Measurements from ENCODE around the gene SMIM43.

The SMIM43 gene

GRCh38 chr4:121734571-121734970 lies 30.4 kb downstream of the SMIM43 start:
- TF ChIP-seq GATA3 (IDR thresholded peaks at IDR 0.05; ENCODE audit: low read depth, low read length) (no peak), GATA2 (IDR thresholded peaks at IDR 0.05; ENCODE audit: low read depth, low read length) (no peak)

GRCh38 chr4:121733942-121734341 lies 31.0 kb downstream of the SMIM43 start:
- TF ChIP-seq GATA3 (IDR thresholded peaks at IDR 0.05; ENCODE audit: low read depth, low read length) (no peak), GATA2 (IDR thresholded peaks at IDR 0.05; ENCODE audit: low read depth, low read length) (no peak)

DNA sequence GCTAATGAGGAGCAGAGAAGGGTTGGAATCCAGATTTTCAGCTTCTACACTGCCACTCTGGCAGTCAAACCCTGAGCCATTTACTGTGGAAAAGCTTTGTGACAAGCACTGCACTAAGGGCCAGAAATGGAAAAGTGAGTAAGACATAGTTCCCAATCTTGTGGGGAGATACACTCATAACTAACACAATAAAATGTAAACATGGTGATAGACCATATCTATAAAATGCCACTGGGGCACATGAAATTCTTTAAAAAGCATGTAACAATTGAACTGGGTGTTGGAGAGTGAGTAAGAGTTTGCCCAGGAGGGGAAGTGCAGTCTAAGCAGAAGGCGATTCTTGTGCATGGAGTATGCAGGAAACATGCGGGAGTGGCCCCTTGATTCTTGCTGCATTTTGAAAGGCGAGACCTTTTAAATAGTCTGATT lies 36.2 kb downstream of the SMIM43 start:
- TF ChIP-seq GATA2 (IDR thresholded peaks at IDR 0.05; ENCODE audit: low read depth, low read length) (no peak), GATA3 (IDR thresholded peaks at IDR 0.05; ENCODE audit: low read depth, low read length) (no peak)

DNA sequence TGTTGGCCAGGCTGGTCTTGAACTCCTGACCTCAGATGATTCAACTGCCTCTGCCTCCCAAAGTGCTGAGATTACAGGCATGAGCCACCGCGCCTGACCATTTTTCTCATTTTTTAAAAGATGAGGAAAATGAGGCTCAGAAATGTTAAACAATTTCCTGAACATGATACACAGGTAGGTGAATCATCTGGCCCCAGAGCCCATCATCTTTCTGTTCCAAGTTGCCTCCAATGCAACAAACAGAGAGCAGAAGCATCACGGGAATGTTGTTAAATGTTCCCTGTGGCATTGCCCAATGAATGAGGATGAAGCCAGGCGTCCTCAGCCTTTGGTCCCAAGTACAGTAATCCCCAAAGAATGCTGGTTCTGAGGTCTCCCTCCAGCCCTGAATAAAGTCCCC lies 36.9 kb downstream of the SMIM43 start:
- no peak for TF ChIP-seq GATA3 (IDR thresholded peaks at IDR 0.05; ENCODE audit: low read depth, low read length)
- no peak for TF ChIP-seq GATA2 (IDR thresholded peaks at IDR 0.05; ENCODE audit: low read depth, low read length)

DNA sequence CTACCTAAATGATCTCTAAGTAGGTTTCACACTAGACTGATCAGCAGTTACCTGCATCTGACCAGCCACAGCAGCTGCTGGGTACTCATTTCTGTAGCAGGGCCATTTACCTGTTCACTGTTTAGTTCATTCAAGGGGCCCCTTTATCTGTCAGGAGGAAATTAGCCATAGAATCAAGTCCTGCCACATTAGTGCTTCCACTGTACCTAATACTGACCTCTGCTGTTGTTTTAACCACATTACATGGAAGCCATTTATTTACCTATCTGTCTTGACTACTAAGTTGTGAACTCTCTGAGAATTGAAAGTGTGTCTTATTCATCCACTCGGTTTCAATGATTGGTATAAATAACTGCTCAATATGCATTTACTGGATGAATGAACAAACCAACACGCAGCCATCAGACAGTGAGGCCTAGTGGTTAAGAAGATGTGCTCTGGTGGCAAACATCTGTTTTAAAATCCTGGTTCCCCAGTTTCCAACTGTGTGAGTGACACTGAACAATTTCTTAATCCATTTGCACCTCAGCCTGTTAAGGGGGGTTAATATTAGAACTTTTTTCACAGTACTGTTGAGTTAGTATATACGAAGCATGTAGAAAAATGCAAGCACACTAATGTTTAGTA lies 38.2 kb downstream of the SMIM43 start:
- no peak for TF ChIP-seq GATA2 (IDR thresholded peaks at IDR 0.05; ENCODE audit: low read depth, low read length)
- no peak for TF ChIP-seq GATA3 (IDR thresholded peaks at IDR 0.05; ENCODE audit: low read depth, low read length)

DNA sequence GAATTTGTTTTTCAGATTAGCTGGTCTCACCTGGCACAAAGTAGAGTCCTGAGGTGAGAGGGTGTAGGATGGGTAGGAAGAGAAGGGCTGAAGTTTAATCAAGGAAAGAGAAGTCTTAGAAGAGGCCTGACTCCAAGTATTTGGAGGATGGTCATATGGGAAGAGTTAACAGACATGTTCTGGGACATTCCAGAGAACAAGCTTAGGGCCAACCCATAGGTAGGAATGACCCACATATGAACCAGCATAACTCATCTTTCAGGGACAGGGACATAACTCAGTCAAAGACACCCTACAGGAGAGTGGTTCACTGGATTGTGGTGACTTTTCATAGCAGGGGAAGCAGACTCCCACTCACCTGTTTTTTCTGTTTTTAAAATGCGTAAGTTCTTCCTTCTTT lies 40.3 kb downstream of the SMIM43 start:
- TF ChIP-seq GATA2 (IDR thresholded peaks at IDR 0.05; ENCODE audit: low read depth, low read length) (no peak), GATA3 (IDR thresholded peaks at IDR 0.05; ENCODE audit: low read depth, low read length) (no peak)

DNA sequence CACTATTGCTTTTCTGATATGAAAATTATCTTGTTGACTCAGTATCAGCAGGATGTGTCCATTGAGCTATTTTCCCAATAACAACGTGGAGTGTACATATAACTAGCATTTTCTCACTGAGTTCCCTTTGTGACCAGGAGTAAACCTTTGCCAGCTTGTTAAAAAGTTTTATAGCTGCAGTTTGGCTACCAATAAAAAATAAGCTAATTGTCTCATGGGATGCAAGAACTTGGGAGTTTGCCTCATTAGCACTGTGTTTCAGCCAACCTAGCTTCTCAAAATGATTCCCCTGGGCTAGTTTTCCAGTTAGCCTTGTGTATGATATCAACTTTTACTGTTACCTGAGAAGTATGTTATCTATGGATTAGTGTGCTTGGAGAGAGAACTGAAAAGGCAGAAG lies 43.3 kb downstream of the SMIM43 start:
- no peak for TF ChIP-seq GATA3 (IDR thresholded peaks at IDR 0.05; ENCODE audit: low read depth, low read length)
- no peak for TF ChIP-seq GATA2 (IDR thresholded peaks at IDR 0.05; ENCODE audit: low read depth, low read length)

- TF ChIP-seq GATA2 (IDR thresholded peaks at IDR 0.05; ENCODE audit: low read depth, low read length) (no peak), GATA3 (IDR thresholded peaks at IDR 0.05; ENCODE audit: low read depth, low read length) (no peak)
These were observed 44.9 kb downstream of the SMIM43 start for GRCh38 chr4:121720109-121720508.

DNA sequence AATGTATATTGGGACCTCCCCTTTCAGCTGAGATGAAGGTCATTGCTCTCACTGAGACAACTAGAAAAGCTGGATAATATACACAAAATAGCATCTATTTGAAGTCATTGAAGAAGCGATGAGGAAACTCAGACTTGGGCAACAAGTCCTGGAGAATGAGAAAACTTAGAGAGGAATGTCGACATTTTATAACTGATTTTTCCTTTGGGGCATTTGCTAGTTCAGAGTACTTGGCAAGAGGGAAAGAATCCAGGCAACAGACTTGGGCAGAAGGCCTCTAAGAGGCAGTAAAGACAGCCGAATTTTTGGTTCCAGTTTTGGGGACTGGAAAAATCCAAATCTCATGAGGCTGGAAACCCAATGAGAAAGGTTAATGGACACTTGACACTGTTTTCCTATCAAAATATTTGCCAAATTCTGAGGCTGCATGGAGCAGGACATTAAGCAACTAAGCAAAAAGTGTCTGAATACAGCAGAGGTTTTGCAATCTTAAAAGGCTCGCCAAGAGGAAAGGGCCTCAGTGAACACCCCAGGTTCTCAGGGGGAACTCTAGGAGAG lies 47.2 kb downstream of the SMIM43 start:
- no peak for TF ChIP-seq GATA3 (IDR thresholded peaks at IDR 0.05; ENCODE audit: low read depth, low read length)
- no peak for TF ChIP-seq GATA2 (IDR thresholded peaks at IDR 0.05; ENCODE audit: low read depth, low read length)

DNA sequence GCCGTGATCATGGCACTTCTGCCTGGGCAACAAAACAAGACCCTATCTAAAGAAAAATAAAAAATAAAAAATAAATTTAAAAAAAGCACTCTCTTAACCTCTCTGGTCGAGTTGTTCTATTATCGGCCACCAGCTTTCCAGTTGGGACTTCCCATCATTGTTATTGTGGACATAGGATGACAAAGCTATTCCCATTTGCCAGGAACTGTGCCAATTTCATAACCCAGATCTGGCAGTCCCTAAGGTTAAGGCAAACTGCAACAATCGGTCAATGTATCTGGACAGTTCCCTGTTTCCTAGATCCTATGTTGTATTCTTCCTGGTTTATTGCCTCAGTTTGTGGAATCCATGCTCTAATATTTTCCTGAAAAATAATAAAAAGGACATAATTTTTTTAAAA lies 50.4 kb downstream of the SMIM43 start:
- no peak for TF ChIP-seq GATA2 (IDR thresholded peaks at IDR 0.05; ENCODE audit: low read depth, low read length)
- TF ChIP-seq GATA3 (IDR thresholded peaks at IDR 0.05; ENCODE audit: low read depth, low read length), result no peak

DNA sequence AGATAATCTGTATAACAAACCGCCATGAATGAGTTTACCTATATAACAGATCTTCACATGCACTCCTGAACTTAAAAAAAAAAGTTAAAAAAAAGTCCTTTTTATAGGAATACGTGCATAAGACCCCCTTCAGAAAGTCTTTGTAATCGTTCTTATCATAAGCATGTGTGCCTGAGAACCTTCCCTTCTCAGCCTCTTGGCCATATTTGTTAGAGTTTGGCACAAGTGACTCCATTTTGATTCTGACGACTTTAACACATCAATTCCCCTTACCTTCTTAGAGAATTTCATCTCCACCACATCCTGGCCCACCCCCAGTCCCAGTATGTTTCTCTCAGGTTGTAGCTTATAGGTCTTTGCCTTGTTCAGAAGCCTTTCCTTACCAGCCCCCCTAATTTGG lies 52.2 kb downstream of the SMIM43 start:
- TF ChIP-seq GATA3 (IDR thresholded peaks at IDR 0.05; ENCODE audit: low read depth, low read length) (no peak), GATA2 (IDR thresholded peaks at IDR 0.05; ENCODE audit: low read depth, low read length) (no peak)

DNA sequence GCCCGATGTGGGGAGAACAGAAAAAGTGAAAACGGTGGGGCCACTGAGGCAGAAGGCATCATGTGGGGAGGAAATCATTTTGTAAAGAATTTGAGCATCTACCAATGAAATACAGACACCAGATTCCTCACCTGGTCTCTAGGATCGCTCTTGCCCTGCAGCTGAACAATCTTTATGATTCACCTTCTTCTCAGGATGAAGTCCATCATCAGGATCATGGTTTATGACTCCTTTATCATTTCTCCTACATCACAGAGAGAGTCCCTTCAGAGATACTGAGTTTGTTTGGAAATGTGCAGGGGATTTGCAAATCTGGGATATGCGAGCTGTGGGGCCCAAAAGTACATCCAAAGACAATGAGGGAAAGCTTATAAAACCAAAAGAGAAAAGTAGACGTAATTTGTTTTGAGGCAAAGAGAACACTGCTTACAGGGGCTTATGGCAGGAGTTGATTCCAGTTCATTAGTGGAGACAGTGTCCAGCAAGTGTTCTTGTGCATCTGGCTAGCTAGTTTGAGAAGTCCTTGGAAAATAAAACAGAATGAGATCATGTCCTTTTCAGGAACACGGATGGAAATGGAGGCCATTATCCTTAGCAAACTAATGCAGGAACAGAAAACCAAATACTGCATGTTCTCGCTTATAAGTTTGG lies 52.8 kb downstream of the SMIM43 start:
- TF ChIP-seq GATA3 (IDR thresholded peaks at IDR 0.05; ENCODE audit: low read depth, low read length) (no peak), GATA2 (IDR thresholded peaks at IDR 0.05; ENCODE audit: low read depth, low read length) (no peak)

DNA sequence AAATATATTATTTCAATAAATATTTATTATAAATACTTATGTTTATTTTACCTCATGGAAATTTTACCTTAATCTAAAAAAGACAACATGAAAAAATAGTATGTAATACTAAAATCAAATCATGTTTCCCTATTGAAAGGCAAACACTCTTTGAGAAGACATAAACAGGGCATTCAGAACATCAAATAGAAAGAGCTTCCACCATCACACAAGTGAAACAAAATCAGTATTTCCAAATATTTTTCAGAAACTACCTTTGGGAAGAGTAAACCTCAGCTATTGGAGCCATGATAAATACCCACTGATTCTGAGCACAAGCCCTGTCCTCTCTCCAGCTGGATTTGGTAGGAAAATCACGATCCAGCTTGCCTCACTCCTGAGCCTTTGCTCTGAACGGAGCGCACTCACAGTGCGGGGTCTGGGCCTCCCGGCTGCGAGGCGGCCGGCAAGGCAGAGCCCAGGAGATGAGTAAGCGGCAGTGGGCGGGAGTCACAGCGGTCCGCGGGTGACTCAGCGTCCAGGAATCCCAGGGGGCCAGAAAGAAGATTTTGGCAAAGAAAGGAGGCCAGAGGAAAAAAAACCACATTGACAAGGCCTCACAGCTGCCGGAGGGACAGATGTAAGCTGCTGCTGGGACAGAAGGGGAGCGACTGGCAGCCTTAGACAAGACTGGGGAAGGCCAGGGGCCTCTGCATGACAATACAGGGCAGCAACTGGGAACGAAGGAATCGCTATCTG lies 53.5 kb downstream of the SMIM43 start:
- TF ChIP-seq GATA2 (IDR thresholded peaks at IDR 0.05; ENCODE audit: low read depth, low read length) (no peak), GATA3 (IDR thresholded peaks at IDR 0.05; ENCODE audit: low read depth, low read length) (no peak)

DNA sequence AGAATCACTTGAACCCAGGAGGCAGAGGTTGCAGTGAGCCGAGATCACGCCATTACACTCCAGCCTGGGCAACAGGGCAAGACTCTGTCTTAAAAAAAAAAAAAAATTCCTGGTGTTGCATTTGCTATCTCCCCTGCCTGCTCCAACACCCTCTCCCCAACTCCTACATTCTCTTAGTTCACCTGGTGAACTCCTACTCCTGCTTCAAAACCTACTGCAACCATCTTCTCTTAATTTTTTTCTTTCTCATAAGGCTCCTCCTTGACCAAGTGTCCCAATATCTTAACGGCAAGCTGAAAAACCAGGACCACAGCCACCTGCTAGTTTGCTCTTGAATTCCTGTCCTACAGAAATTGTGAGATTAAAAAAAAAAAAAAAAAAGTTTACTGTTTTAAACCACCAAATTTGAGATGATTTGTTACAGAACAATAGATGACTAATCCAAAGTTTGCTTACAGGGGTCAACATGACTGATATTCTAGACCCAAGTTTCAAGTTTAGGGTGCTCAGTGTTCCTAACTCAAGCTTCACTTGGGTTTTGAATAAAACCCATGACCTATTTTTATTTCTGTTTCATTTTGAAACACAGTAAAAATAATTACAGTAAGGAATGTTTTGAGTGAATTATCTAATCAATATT lies 55.1 kb downstream of the SMIM43 start:
- no peak for TF ChIP-seq GATA2 (IDR thresholded peaks at IDR 0.05; ENCODE audit: low read depth, low read length)

All from SH-SY5Y (cell line).